Endometrial microvascular endothelial cells (primary cell): Measurements from ENCODE around the gene HTRA3. TPM values are rescaled to one million over a fixed set of nuclear protein-coding genes. Genes with fewer than 3 reads are reported as not detected.

Experiments used
- in situ Hi-C: cut with HindIII; loops from 2 replicates; pipeline ENCODE4 v1.10.0; 2017; ENCODE audit warnings: low sequenced_read_pairs, low pct_unique_long_range_greater_than_20kb; ENCODE audit errors: inconsistent ontology term
- total RNA-seq: library from RNA; depleted of rRNA; stranded (reverse); fragments of >200 nt; gene quantifications from one replicate; pipeline ENCODE4 v1.2.3, GENCODE V29; 2015; ENCODE audit errors: inconsistent ontology term

Gene HTRA3
- 1.3 TPM for total RNA-seq

DNA sequence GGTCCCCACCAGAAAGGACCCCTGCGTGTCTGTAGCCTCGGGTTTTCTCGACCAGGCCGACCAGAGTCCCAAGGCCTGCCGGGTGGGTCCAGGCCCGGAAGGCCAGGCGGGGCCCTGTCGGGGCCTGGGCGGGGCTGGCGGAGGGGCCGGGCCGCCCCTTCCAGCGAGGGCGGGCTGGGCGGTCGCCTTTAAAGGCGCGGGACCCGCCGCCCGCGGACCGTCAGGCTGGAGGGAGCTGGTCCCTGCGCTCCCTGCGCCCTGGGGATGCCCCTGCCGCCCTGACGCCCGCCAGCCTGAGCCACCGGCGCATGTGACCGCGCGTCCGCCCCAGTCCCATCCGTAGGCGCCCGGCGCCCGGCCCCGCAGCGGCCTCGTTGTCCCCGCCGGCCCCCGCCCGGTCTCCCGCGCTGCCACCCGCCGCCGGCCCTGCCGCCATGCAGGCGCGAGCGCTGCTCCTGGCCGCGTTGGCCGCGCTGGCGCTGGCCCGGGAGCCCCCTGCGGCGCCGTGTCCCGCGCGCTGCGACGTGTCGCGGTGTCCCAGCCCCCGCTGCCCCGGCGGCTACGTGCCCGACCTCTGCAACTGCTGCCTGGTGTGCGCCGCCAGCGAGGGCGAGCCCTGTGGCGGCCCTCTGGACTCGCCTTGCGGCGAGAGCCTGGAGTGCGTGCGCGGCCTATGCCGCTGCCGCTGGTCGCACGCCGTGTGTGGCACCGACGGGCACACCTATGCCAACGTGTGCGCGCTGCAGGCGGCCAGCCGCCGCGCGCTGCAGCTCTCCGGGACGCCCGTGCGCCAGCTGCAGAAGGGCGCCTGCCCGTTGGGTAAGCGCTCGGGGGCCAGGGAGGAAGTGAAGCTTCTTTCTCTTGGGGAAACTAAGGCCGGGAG is at the start of gene HTRA3:
HTRA3 (plus strand) TSS at position 220 of the 883 bp plus-strand sequence; CDS start at position 435, 215 bp downstream.
- in situ Hi-C loops: no loop called here

DNA sequence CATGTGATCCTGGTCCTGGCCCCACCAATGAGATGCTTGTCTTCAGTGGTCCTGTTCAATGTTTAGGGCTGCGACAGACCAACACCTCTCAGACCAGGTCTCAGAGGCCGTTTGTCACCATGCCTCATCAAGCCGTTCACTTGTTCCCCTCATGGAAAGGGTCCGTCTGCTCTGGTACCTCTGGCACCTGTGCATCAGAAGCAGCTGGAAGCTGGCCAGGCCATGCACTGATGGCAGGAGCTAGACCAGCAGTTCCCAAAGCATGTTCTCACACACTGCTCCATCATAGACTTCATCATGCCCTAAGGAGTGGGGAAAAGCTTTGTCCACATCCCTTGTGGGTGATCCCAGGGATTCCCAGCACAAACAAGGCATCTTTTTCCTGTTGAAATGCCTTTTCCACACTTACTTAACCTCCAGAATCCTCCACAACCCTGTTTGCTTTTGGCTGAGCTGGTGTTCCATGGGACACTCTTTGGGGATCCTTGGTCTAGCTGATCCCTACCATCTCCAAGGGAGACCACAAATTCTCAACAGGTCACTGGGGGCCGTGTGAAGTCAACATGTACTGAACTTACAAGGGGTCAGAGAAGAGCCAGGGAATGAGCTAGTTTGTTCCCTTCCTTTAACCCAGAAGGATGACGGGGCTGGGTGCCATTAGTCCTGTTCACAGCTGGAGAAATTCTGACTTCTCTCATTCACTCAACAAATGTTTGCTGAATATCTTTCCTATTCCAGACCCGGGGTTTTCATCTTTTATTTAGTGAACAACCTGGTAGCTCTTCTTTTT is 48.7 kb upstream of the HTRA3 start:
- in situ Hi-C loops: no loop called here

DNA sequence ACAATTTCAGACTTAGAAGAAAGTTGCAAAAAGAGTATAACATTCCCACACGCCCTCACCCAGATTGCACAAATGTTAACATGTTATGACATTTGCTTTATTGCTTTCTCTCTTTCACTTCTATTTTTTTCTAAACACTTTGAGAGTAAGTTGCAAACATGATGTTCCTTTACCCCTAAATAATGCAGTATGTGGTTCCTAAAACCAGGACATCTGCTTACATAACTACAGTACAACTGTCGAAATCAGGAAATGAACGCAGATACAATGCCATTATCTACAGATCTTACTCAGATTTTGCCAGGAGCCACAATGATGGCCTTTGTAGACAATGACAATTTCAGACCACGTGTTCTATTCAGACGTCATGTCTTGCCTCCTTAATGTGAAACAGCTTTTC is 48.1 kb upstream of the HTRA3 start:
- in situ Hi-C loops: no loop called here

DNA sequence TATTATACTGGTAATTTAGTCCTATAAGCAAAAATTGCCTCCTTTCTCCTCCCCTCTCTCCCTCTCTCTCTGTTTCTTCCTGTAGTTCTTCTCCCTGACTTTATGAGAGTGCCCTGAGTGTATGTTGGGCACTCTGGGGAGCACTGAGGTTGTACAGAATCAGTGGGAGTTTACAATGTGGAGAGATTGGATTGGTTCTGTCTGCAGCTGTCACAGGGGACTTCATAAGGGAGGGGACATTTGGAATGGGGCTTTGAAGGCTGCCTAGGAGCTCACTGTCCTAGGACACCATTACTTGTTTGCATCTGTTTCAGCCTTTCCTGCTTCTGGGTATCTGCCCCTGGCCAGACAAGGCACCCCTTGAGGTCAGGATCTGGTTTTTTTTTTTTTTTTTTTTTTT is 47.6 kb upstream of the HTRA3 start:
- in situ Hi-C loops: no loop called here

DNA sequence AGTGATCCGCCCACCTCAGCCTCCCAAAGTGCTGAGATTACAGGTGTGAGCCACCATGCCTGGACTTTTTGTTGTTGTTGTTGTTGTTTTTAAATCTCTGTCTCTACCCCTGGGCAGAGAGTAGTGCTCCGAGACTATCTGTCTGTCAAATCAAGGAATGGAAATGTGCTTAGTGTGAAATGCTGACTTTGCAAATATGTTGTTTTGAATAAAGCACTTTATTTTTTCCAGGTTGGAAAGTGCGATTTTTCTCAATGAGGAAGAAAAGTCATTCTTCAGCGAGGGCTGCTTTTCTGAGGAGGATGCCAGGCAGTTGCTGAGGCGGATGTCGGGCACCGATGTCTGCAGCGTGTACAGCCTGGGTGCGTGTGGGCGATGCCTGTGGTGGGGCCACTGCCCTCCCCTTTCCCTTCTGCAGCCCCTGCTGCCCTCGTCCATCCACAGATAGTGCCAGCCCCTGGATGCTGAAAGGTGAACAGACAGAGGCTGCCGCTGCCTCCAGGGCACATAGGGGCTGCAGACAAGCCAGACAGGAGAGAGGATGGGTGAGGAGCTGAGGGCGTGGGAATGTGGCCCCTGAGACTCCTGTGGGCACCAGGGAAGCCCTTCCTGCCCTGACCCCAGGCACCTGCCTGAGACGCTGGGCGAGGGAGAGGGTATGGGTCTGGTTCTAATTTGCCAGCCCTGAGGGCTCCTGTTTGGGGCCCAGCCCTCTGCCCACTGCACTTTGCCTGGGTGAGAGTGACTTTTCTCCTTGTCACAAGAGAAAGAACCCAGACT is 46.8 kb upstream of the HTRA3 start:
- in situ Hi-C loops: no loop called here

DNA sequence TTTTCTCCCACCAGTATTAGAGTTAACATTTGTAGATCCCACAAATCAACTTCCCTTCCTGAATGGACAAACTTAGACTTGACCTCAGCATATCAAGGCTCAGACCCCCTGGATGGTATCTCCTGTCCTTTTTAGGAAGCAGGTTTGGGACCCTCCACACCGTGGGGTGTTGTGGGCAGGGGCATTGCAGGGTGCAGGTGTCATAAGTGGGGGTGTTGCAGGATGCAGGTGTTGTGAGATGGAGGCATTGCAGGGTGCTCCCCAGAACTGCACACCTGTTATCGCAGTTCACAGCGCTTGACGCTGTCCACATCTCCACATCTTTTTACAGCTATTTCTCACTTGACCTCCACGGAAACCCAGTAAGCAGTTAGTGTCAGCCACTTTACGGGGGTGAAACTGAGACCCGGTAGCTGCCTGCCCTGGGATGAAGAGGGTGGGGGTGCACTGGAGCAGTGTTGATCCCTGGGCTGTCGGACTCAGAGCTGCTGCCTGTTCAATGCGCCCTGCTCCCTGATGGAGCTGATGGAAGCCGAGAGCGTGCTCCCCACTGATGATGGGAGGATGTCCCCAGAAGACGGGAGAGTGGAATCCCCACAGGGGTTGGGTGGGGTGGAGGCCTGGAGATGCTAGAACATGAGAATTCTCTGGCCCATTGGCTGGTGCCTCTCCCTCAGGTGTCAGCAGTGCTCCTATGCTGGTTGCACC is 45.1 kb upstream of the HTRA3 start:
- in situ Hi-C loops: no loop called here

DNA sequence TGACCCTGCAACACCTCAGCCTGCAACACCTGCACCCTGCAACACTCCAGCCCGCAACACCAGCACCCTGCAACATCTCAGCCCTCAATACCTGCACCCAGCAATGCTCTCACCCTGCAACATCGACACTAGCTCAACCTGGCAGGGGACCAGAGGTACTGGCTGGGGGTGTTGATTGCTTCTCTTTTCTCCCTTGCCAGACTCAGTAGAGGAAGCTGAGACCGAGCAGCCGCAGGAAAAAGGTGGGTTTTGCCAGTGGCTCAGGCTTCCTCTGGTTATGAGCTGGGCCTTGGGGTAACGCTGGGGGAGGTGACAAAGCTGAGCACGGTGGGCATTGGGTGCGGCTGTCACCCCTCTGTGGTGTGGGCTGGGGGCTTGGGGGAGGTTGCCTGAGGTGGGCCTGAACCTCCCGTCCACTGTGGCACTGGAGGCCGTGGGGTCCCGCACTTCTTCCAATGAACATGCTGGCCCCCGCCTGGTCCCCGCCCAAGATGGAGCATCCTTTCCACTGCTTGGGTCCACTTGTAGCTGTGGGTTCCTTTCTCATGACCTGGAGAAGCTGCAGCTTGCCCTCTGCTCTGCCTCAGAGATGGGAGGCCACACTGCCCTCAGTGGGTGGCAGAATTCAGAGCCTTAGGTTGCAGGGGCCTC is 44.5 kb upstream of the HTRA3 start:
- in situ Hi-C loops: no loop called here

DNA sequence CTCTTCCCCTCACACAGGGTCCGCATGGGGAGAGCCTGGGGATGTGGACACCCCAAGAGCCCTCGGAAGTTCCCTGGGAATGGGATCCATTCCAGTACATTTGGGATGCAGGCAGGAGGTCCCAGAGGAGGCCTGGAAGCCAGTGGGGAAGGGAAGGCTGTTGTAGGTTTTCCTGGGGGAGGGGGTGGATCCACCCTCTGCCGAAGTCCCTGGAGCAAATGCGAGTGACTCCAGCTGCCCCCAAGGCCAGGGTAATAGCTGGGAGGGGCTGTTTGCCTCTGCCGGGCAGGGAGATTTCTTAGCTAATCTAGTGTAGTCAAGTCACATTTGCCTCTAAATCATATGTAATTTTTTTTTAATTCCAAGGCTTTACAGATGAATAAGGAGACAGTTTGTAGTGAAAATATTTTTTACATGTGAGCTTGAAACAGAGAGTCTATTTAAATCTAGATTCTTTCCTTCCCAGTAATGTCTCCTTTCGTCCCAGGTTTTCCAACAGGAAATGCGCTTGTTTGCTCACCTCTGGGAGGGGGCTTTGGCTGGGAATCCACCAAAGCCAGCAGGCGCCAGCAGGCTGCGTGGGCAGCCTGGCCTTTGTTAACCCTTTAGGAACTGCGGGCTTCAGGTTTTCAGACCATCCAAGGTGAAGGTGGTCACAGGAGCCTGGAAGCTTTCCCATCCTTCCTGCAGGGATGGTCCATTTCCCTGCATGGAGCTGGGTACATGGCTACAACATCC is 43.7 kb upstream of the HTRA3 start:
- in situ Hi-C loops: no loop called here

DNA sequence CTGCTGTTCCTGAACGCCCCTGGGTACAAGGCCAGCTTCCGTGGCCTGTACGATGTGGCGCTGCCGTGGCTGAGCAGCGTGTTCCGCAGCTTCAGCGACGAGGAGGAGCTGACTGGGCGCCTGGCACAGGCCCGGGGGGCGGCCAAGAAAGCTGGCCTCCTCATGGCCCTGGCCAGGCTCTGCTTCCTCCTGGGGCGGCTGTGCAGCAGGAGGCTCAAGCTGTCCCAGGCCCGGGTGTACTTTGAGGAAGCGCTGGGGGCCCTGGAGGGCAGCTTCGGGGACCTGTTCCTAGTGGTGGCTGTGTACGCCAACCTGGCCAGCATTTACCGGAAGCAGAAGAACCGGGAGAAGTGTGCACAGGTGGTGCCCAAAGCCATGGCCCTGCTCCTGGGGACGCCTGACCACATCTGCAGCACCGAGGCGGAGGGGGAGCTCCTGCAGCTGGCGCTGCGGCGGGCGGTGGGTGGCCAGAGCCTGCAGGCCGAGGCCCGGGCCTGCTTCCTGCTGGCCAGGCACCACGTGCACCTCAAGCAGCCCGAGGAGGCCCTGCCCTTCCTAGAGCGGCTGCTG is 42.3 kb upstream of the HTRA3 start:
- in situ Hi-C loops: no loop called here

DNA sequence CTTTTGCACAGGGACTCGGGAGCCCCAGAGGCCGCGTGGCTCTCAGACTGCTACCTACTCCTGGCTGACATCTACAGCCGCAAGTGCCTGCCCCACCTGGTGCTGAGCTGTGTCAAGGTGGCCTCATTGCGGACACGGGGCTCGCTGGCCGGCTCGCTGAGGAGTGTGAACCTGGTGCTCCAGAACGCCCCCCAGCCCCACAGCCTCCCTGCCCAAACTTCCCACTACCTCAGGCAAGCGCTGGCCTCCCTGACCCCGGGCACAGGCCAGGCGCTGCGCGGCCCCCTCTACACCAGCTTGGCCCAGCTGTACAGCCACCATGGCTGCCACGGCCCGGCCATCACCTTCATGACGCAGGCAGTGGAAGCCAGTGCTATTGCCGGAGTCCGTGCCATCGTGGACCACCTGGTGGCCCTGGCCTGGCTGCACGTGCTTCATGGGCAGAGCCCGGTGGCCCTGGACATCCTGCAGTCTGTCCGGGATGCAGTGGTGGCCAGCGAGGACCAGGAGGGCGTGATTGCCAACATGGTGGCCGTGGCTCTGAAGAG is 41.7 kb upstream of the HTRA3 start:
- in situ Hi-C loops: no loop called here

DNA sequence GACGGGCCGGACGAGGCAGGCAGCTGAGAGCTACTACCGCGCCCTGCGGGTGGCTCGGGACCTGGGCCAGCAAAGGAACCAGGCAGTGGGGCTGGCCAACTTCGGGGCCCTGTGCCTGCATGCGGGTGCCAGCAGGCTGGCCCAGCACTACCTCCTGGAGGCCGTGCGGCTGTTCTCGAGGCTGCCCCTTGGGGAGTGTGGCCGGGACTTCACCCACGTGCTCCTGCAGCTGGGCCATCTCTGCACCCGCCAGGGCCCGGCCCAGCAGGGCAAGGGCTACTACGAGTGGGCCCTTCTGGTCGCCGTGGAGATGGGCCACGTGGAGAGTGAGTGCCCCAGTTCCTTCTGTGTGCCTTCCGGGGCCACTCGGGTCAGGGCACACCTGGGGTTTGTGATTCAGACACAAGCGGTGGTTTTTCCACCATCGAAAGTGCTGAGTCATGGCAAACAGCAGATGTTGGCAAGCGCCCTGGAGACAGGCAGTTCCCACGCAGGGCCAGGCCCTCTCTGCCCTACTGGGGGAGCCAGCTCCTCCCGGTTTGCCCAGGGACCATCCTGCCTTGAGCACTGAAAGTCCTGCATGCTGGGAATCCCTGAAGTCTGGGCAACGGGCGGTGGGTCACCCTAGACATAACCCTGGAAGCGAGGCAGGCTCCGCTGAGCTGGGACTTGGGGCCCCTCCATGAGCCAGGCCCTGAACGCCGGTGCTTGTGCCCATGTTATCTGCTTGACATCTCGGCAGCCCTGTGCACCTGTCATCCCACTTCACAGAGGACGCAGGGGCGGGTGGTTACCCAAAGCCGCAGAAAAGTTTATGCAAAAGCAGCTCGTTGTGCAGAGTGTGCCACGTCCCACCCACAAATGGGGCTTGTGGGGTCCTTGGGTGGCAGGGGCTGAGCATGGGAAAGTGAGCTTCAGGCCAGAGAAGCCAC is 41.0 kb upstream of the HTRA3 start:
- in situ Hi-C loops: no loop called here

DNA sequence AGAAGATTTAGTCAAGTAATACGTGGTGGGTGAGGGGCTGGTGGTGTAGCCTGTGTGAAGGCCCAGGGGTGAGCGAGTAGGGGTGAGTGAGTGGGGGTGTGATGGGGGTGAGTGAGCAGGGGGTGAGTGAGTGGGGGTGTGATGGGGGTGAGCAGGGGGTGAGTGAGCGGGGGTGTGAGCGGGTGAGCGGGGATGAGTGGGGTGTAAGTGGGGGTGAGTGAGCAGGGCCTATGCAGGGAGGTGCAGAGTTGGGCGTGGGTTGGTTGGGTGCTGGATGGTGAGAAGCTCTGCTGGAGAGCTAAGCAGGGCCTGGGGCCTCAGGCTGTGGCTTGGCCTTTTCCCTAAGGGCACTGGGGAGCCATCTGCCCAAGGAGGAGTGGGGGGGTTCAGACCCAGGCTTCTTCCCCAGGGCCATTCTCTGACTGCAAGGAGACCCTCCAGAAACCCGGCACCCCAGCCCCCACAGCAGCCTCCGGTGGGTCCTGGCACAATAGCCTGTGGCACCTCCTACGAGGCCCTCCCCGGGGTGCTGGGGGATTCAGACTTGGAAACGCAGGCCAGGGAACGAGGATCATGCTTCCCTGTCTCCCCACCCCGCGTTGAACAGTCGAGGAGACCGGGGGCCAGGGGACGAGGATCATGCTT is 40.1 kb upstream of the HTRA3 start:
- in situ Hi-C loops: no loop called here

DNA sequence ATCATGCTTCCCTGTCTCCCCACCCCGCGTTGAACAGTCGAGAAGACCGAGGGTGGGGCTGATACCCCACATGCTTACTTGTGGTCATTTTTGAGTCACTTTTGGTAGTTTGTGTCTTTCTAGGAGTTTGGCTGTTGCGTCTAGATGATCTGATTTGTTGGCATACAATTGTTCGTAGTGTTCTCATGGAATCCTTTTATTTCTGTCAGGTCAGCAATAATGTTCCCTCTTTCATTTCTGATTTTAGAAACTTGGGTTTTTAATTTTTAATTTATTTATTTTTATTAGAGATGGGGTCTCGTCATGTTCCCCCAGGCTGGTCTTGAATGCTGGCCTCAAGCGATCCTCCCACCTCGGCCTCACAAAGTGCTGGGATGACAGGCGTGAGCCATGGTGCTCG is 39.5 kb upstream of the HTRA3 start:
- in situ Hi-C loops: no loop called here

DNA sequence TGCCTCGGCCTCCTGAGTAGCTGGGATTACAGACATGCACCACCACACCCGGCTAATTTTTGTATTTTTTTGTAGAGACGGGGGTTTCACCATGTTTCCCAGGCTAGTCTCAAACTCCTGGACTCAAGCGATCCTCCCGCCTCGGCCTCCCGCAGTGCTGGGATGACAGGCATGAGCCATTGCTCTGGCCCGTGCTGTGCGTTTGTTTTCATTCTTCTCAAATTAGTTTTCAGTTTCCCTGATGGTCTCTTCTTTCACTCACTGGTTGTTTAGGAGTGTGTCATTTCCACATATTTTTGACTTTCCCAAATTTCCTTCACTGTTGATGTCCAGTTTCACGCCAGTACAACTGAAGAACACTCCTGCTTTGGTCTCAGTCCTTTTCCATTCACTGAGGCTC is 38.7 kb upstream of the HTRA3 start:
- in situ Hi-C loops: no loop called here

DNA sequence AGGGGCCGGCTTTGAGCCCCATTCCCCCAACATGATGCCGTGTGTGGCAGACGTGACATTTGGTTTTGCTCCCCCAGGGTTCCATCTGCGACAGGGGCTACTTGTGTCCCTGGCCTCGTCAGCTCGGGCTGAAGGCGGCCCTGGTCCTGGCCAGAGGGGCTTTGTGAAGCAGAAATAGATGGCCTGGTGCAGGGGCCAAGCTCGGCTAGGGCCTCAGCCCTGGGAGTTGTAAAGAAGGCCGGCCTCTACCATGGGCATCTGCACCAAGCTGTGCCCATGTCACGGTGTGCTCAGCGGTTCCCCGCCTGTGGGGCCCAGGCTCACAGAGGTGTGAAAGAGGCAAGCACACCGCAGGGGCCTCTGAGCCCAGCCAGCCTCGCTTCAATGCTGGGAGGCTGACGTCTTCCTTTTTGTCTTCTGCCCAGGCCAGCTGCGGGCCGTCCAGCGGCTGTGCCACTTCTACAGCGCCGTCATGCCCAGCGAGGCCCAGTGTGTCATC is 38.0 kb upstream of the HTRA3 start:
- in situ Hi-C loops: no loop called here
